Stimulated activated naive CD4-positive, alpha-beta T cell treated with Interleukin-2 at 50 U/mL for 16 hours (primary cell): ENCODE results near the gene SYTL2.
A peak's percentile ranks its signal among the peaks of the same experiment; 100 is the strongest.
"Not testable (repeated sequence)": the region's sequence is repeated elsewhere in the genome, so short reads cannot be mapped to it uniquely, and the experiment has no call there.

Experiments
- DNase-seq: peaks from one replicate; lab custom pipeline; 2025; lab: John Stamatoyannopoulos, UW

Gene SYTL2

DNA sequence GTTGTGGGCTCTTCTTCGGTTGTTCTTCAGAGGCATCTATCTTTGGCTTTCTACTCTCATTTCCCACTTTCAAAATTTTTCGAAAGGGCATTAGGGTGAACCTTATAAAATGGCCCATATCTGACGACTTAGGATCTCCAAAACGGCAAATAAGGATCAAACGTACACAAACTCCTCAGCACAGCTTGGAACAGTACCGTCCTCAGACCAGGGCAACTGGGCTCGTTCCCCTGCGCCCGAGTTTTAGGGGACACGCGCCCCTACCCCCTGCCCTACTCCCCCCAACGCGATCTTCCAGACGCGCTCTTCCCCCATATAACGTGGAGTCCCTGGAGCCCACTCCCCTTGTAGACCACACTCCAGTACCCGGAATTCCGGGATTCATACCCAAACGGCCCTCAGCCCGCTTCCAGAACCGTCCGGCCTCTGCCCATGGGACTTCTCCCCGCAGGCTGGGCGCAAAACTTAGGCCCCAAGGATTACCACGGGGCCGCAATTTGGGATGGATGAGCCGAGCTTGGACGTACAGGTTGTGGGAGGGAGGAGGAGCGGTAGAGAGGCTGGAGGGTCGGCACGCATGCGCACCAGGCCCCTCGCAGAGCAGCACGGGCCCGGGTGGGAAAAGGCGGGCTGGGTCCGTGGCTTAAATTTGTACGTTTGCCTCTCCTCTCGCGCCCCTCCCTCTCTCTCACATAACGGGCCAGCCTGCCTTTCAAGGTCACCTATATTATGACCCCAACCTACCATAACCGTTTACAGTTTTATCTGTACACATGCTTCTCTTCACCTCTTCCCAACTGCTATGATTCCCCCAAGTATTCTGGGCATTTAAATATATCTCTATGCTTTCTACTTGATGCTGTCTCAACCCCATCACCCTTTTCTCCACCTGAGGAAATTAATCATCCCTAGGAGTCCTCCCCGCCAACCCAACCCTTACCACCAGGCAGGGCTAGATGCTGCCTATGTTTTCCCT lies 128.3 kb downstream of the SYTL2 start:
- peak; percentile 48 for DNase-seq

- DNase-seq: no peak
These were observed 130.0 kb downstream of the SYTL2 start for GRCh38 chr11:85680897-85681296.

GRCh38 chr11:85679576-85679975 lies 131.4 kb downstream of the SYTL2 start:
- no peak for DNase-seq

GRCh38 chr11:85673393-85673792 lies 137.5 kb downstream of the SYTL2 start:
- no peak for DNase-seq

- DNase-seq: no peak
These were observed 138.6 kb downstream of the SYTL2 start for GRCh38 chr11:85672105-85672902.

- not testable (repeated sequence) for DNase-seq
These were observed 139.8 kb downstream of the SYTL2 start for GRCh38 chr11:85670949-85671663.

DNA sequence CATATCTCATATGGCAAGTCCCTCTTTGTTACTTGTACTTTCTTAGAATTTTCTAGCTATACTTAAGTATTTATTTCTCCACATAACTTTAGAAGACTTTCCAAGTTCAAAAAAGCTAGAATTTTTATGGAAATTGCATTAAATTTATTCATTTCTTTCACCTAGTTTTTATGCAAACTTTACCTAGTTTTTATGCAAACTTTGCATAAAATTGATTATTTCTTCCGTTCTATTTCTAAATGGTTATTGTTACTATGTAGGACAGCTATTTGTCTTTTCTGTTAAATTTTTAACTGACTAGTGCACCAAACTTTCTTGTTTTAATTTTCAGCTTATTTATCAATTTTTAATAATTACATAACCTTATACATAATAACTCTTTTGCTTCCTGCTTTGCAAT lies 142.8 kb downstream of the SYTL2 start:
- DNase-seq: no peak

GRCh38 chr11:85666687-85667086 lies 144.3 kb downstream of the SYTL2 start:
- DNase-seq: no peak

DNA sequence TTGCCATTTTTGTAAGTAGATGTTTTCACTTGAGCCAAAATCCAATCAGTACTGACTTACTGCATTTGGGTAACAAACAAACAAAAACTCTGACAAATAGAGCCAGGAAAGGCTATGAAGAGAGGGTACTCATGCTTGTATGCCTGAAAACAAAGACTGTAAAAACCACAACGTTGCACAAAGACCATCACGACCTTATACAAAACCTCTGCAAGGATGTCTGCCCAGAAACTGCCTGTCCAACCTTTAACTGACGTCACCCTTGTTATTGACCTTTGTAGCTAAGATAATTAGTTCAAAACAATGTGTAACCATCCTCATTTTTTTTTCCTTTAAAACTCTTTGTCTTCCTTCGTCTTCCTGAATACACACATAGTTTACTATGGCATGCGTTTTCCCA lies 145.2 kb downstream of the SYTL2 start:
- no peak for DNase-seq

GRCh38 chr11:85664615-85665481 lies 146.1 kb downstream of the SYTL2 start, which contains the start of gene CREBZF:
Gene CREBZF, minus strand, starts transcription at chr11:85665129. Its CDS starts 254 bp downstream, at chr11:85664875.
- peak; percentile 90 for DNase-seq

DNA sequence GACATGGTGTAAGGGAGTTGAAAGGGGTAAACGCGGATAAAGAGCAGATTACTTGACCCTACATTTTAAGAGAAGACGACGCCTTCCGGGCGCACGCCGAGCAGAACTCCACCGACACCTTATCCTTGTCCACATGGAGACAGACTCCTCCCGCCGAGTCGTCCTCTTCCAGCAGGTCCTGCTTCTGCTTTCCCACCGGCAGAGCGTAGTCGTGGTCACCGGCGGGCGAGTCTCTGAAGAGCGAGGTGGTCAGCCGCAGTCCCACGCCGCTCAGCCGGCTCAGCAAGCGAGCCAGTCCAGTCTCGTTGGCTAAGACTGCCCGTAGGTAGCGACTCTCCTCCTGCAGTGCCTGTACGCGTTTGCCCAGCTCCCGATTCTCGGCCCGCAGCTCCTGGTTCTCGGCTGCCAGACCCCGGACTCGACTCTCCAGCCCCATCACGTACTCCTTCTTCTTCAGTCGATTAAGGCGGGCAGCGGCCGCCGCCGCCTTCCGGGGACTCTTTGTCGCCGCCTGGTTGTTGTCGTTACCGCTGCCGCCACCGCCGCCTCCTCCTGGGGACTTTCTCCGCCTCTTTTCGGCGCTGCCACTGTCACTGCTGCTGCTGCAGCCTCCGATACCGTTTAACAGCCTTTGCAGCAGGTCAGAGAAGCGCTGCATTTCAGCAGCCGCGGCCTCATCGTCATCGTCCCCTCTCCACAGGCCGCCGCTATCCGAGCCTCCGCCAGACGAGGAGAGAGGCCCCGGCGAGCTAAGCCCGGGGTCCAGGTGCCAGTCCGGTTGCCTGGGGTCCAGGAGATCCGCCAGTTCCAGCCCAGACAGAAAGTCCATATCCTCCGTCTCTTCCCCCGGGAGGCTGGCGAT lies 147.0 kb downstream of the SYTL2 start:
- peak; percentile 89 for DNase-seq

DNA sequence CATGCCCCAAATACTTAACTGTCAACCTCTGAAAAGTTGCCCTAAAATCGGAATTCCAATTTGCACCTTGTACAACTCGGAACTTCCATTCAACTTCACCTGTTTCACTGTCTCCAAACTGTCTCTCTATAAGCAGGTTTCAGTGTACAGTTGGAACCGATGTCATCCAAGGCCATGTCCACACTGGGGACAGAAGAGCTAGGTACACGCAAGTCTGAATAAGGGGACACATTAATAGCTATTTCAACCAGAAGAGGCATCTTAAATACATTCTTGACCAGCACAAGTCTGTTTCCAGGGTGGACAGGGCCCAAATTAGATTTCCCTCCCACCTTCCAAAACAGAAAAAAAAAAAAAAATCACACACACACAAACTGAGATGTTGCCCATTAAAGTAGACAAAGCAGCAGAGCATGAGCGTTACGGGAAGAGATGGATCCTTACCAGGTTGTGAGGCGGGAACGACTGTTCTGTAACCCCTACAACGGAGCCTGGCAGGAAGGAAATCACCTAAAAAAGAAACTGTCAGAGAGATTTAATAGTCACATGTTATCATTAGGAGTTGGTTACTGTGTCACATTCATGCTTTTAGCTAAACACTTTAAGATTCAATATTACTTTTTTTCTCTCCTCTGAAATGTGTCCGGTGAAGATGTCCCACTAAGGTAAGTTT lies 147.7 kb downstream of the SYTL2 start:
- DNase-seq: no peak

GRCh38 chr11:85661972-85662664 lies 148.8 kb downstream of the SYTL2 start:
- DNase-seq: no peak

DNA sequence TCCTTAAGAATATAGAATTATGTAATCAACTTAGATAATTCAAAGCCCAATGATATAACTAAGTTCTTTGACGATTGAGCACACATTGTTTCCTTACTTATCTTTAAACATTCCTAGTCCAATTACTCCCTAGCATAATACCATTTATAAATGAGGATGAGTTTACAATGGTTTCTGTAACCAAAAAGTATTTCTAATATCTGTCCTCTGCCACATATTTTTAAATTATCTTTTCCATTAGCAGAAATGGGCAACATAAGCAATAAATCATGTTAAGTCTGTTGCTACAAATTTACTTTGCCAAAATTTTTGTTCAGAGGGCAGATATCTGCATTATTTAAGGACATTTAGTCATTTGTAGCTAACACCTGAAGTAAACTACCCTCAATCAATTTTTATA lies 152.8 kb downstream of the SYTL2 start:
- no peak for DNase-seq

DNA sequence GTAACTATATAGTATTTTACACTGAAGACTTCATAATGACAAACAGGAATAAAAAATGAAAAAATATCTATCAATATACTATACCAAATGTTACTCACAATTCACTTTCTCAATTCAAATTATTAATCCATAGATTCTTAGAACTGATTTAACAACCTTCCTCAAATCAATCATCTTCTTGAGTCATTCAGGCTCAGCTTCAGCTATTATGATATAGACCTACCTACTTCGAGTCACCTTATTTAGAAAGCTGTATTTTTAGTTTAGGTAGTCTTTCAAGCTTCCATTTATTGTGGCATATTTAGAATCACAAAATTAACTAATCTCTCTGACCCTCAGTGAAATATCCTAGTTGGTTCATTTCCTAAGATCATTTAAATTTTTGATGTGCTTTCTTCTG lies 154.2 kb downstream of the SYTL2 start:
- no peak for DNase-seq

DNA sequence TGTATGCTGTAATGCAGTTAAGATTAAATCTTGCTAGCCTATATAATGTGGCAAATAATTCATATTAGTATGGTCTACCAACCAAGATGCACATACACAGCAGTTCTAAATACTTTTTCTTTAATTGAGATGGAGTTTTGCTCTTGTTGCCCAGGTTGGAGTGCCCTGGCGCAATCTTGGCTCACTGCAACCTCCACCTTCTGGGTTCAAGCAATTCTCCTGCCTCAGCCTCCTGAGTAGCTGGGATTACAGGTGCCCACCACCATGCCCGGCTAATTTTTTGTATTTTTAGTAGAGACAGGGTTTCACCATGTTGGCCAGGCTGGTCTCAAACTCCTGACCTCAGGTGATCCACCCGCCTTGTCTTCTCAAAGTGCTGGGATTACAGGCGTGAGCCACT lies 156.6 kb downstream of the SYTL2 start:
- DNase-seq: not testable (repeated sequence)

DNA sequence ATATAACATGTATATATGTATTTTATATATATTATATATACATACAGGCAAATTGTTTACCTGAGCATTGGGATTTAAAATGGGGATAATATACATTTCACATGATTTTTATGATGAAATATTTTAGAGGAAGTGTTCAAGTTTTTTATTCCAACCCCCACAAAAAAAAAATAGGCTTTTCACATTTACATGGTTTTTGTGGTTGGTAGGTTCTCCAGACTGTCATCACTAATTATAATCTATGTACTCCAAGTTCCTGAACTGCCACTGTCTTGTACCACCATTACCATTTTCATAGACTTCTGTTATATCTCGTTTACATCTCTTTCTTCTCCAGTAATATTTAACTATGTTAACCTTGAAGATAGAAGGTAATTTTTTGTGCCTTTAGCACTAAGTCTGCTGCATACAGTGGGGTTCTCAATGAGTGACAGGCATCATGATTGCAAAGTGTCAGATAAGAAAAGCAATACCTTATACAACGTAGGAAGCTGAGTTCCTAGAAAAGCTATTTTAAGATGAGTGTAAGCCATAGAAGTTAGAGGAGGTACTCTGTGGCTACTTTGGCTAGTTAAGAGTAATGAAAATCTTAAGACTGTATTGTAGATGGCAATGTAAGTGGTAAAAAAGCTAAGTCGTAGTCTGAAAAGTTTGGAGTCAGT lies 158.0 kb downstream of the SYTL2 start:
- DNase-seq: no peak

- no peak for DNase-seq
These were observed 159.8 kb downstream of the SYTL2 start for GRCh38 chr11:85651118-85651517.
